Smooth muscle cell (in vitro differentiated cells): ENCODE results near the gene PIEZO2. TPM values are rescaled to one million over a fixed set of nuclear protein-coding genes. Genes with fewer than 3 reads are reported as not detected.

Source experiments
- DNase-seq: peaks from one replicate; lab custom pipeline; 2025; ENCODE audit not compliant: unreplicated experiment; lab: John Stamatoyannopoulos, UW
- H2AFZ ChIP-seq: fragments of 200-600 bp; sonication (generic); 2 replicates; pipeline ENCODE4 v1.6.0; 2016; ENCODE audit warnings: antibody characterized with exemption, low read depth, mild to moderate bottlenecking
- H3F3A ChIP-seq: fragments of 200-600 bp; sonication (generic); 2 replicates; pipeline ENCODE4 v1.6.0; 2017; ENCODE audit warnings: antibody characterized with exemption, low read depth
- H3K27ac ChIP-seq: fragments of 200-600 bp; sonication (generic); 2 replicates; pipeline ENCODE4 v1.5.1; 2016; ENCODE audit warnings: low read depth, mild to moderate bottlenecking
- H3K27me3 ChIP-seq: fragments of 200-600 bp; sonication (generic); 2 replicates; pipeline ENCODE4 v1.6.1; 2016; ENCODE audit warnings: low read depth, mild to moderate bottlenecking
- H3K36me3 ChIP-seq: fragments of 200-600 bp; sonication (generic); 2 replicates; pipeline ENCODE4 v1.5.1; 2016; ENCODE audit warnings: low read depth
- H3K4me1 ChIP-seq: fragments of 200-600 bp; sonication (generic); 2 replicates; pipeline ENCODE4 v1.5.1; 2016; ENCODE audit warnings: low read depth
- H3K4me2 ChIP-seq: fragments of 200-600 bp; sonication (generic); 2 replicates; pipeline ENCODE4 v1.6.0; 2016; ENCODE audit warnings: mild to moderate bottlenecking
- H3K4me3 ChIP-seq: fragments of 200-600 bp; sonication (generic); 2 replicates; pipeline ENCODE4 v1.5.1; 2016; ENCODE audit warnings: mild to moderate bottlenecking
- H3K79me2 ChIP-seq: fragments of 200-600 bp; sonication (generic); 2 replicates; pipeline ENCODE4 v1.6.0; 2016; ENCODE audit warnings: low read depth, mild to moderate bottlenecking
- H3K9ac ChIP-seq: fragments of 200-600 bp; sonication (generic); 2 replicates; pipeline ENCODE4 v1.6.0; 2016; ENCODE audit warnings: low read depth
- H3K9me3 ChIP-seq: fragments of 200-600 bp; sonication (generic); replicated peaks from 2 replicates; pipeline ENCODE4 v1.5.1; 2016; ENCODE audit warnings: low read depth
- H4K20me1 ChIP-seq: fragments of 200-600 bp; sonication (generic); 2 replicates; pipeline ENCODE4 v1.6.0; 2016; ENCODE audit warnings: low read depth
- WGBS: methylation state at CpG from one replicate; pipeline ENCODE4 v1.1.7; 2016; ENCODE audit warnings: low lambda C conversion rate; 5-methylcytosine and 5-hydroxymethylcytosine counted together
- polyA plus RNA-seq: library from polyadenylated mRNA; unstranded; fragments of >200 nt; fragmentation: Nextera tagmentation; extraction: Ambion mirVana; gene quantifications from 2 replicates; pipeline ENCODE4 v1.2.1, GENCODE V29; 2016
- total RNA-seq: library from RNA; depleted of rRNA; stranded (reverse); fragments of >200 nt; gene quantifications from 2 replicates; pipeline ENCODE4 v1.2.3, GENCODE V29; 2014
- TF ChIP-seq, protein P1 (sequence below): fragments of 200-600 bp; sonication (generic); IDR thresholded peaks from 2 replicates; pipeline ENCODE4 v1.5.1; 2017; ENCODE audit warnings: borderline replicate concordance, mild to moderate bottlenecking, antibody characterized with exemption; ENCODE audit not compliant: insufficient read depth, poor library complexity, severe bottlenecking

Gene PIEZO2
- total and polyA plus RNA-seq, 2 experiments from 2014 or later: 1.3 to 4.7 TPM

DNA sequence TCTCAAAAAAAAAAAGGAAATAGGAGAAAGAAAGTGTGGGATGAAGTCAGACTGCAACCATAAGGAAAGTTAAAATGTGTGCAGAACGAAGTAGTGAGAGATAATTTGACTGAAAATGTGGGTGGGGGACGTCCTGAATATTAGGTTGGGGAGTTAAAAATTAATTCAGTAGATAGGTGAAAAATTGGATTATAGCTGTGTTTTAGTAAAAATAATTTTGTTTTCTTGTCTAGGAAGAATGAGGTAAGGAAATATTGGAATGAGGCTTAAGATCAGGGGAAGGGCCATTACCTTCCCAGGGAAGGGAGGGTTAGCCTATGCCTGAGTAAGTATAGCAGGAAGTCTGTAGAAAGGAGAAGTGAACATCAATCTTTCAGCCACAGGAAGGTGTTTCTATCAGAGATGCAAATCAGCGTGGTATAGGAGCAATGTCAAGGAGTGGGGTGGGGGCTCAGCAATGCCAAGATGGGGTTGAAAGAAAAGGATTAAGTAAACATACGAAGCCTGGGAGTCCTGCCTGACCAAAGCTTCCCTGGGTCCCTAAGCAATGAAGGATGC is 250.9 kb downstream of the PIEZO2 start:
- no peaks in the 10 kb centered on the region for H3K4me1 ChIP-seq
- no peaks in the 10 kb centered on the region for H4K20me1 ChIP-seq
- H3K27ac ChIP-seq: no peak overlapping the region
- no peak overlapping the region for H3K9ac ChIP-seq
- H3K36me3 ChIP-seq: no peaks in the 10 kb centered on the region
- H3K4me2 ChIP-seq: no peak overlapping the region
- DNase-seq: no peak
- H3K27me3 ChIP-seq: peaks cover 4% of the 10 kb centered on the region
- TF ChIP-seq, protein P1, sequence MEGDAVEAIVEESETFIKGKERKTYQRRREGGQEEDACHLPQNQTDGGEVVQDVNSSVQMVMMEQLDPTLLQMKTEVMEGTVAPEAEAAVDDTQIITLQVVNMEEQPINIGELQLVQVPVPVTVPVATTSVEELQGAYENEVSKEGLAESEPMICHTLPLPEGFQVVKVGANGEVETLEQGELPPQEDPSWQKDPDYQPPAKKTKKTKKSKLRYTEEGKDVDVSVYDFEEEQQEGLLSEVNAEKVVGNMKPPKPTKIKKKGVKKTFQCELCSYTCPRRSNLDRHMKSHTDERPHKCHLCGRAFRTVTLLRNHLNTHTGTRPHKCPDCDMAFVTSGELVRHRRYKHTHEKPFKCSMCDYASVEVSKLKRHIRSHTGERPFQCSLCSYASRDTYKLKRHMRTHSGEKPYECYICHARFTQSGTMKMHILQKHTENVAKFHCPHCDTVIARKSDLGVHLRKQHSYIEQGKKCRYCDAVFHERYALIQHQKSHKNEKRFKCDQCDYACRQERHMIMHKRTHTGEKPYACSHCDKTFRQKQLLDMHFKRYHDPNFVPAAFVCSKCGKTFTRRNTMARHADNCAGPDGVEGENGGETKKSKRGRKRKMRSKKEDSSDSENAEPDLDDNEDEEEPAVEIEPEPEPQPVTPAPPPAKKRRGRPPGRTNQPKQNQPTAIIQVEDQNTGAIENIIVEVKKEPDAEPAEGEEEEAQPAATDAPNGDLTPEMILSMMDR: no peak
- no peaks in the 10 kb centered on the region for H3F3A ChIP-seq
- no peaks in the 10 kb centered on the region for H3K79me2 ChIP-seq
- no peak overlapping the region for H3K4me3 ChIP-seq
- H2AFZ ChIP-seq: no peak overlapping the region
- H3K9me3 ChIP-seq: no peaks in the 10 kb centered on the region
- WGBS: 90% methylated on average over 4 of the region's 4 CpGs

DNA sequence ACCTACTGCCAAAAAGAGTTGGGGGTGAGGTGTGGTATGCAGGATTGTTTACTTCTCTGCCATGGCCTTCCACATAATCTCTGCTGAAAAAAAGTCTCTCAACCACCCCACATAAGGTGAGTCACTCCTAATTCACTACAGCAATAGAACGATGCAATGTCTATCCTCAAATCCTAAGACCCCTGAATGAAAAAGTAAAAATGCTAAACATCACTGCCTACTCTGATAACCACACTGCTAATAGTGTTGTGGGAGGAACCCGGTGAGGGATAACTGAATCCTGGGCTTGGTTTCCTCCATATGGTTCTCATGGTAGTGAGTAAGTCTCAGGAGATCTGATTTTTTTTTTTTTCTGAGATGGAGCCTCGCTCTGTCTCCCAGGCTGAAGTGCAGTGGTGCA is 252.5 kb downstream of the PIEZO2 start:
- H3F3A ChIP-seq: no peaks in the 10 kb centered on the region

GRCh38 chr18:10895976-10896375 is 253.4 kb downstream of the PIEZO2 start:
- 81% methylated on average over 4 of the region's 4 CpGs for WGBS
- no peaks in the 10 kb centered on the region for H3K36me3 ChIP-seq
- DNase-seq: no peak
- no peaks in the 10 kb centered on the region for H3F3A ChIP-seq
- TF ChIP-seq, protein P1: no peak
- peaks cover 4% of the 10 kb centered on the region for H3K27me3 ChIP-seq
- no peaks in the 10 kb centered on the region for H3K9me3 ChIP-seq
- no peak overlapping the region for H2AFZ ChIP-seq
- H4K20me1 ChIP-seq: no peaks in the 10 kb centered on the region
- no peak overlapping the region for H3K27ac ChIP-seq
- H3K79me2 ChIP-seq: no peaks in the 10 kb centered on the region
- H3K4me1 ChIP-seq: no peaks in the 10 kb centered on the region
- no peak overlapping the region for H3K4me2 ChIP-seq
- no peak overlapping the region for H3K4me3 ChIP-seq
- no peak overlapping the region for H3K9ac ChIP-seq

More for the DNA sequence above, 252.5 kb downstream of the PIEZO2 start:
- TF ChIP-seq, protein P1: no peak
- Histone ChIP-seq H3K4me1 (no peaks in the 10 kb centered on the region), H3K36me3 (no peaks in the 10 kb centered on the region), H3K9me3 (no peaks in the 10 kb centered on the region), H3K27ac (no peak overlapping the region), H3K27me3 (peaks cover 4% of the 10 kb centered on the region), H3K4me2 (no peak overlapping the region), H2AFZ (no peak overlapping the region), H4K20me1 (no peaks in the 10 kb centered on the region), H3K79me2 (no peaks in the 10 kb centered on the region), H3K9ac (no peak overlapping the region), H3K4me3 (no peak overlapping the region)
- WGBS: 66% methylated on average over 3 of the region's 3 CpGs
- no peak for DNase-seq

DNA sequence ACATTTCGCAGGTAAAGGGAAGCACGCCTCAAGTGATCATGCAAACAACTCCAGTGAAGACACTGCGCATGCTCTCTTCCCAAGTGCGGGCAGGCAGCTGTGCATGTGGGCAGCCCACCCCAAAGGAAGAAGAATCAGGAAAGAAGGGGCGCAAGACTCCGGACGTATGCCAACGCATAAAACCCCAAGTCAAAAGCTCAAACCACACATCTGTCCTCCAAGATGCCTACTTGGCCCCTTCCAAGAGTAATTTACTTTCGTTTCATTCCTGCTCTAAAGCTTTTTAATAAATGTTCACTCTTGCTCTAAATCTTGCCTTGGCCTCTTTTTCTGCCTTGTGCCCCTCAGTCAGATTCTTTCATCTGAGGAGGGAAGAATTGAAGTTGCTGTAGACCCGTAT is 254.9 kb downstream of the PIEZO2 start:
- Histone ChIP-seq H3K9me3 (no peaks in the 10 kb centered on the region), H3K79me2 (no peaks in the 10 kb centered on the region), H3K27ac (no peak overlapping the region), H3K4me2 (no peak overlapping the region), H2AFZ (no peak overlapping the region), H3F3A (no peaks in the 10 kb centered on the region), H3K4me1 (no peaks in the 10 kb centered on the region), H3K27me3 (no peaks in the 10 kb centered on the region), H4K20me1 (no peaks in the 10 kb centered on the region), H3K36me3 (no peaks in the 10 kb centered on the region), H3K9ac (no peak overlapping the region), H3K4me3 (no peak overlapping the region)
- TF ChIP-seq, protein P1: no peak
- no peak for DNase-seq
- WGBS: 98% methylated on average over 10 of the region's 10 CpGs
